ENCODE results near the gene PLD1.
"Not testable (repeated sequence)": the region's sequence is repeated elsewhere in the genome, so short reads cannot be mapped to it uniquely, and the experiment has no call there.

PLD1 gene

DNA sequence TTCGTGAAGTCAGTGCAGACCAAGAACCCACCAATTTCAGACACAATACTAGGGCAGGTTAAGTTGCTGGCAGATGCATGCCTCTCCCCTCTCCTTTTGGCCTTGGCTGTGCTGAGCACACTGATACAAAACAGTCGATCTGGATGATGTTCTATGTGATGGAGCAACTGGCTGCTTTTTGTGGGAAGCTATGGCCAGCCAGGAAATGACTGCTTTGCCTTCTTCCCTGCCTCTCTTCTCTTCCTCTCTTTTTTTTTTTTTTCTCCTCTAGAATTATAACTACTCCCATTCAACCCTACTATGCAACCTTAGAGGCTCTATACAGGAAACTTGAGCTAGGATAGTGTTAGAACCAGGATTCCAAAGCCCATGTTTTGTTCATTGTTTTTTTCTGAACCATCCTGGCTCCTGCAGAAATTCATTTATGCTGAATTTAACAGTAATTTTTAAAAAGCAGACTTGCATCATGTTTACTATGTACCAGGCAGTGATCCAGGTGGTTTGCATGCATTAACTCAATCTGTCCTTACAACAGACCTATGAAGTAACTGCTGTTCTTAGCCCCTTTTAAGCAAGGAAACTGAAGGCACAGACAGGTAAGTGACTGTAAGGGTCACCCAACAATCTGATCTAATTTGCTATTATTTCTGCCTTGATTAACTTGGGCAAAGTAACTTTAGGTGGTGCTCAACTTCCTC lies 62.9 kb downstream of the PLD1 start:
- 100% methylated on average over 1 of the region's 2 CpGs for WGBS (ENCODE audit: insufficient coverage)
- Histone ChIP-seq H3K36me3 (ENCODE audit: control insufficient read depth in 4 of 4, insufficient read depth in 4 of 4, low read length in 3 of 4) (no peaks in the 10 kb centered on the region), H3K4me1 (ENCODE audit: control extremely low read depth in 1 of 4, control insufficient read depth in 4 of 4, insufficient read depth in 4 of 4, low read length in 3 of 4) (peaks cover 0 to 2% (median 1%) of the 10 kb centered on the region in 4 experiments), H3K27me3 (replicated peaks in 2 of 5; ENCODE audit: control insufficient read depth in 4 of 5, insufficient read depth in 5 of 5, low read length in 4 of 5) (no peaks in the 10 kb centered on the region), H3K9me3 (ENCODE audit: control extremely low read depth in 1 of 5, control insufficient read depth in 4 of 5, insufficient read depth in 2 of 5, low read depth in 1 of 5, low read length in 4 of 5) (peaks cover 0 to 4% (median 0%) of the 10 kb centered on the region in 5 experiments), H3K27ac (ENCODE audit: insufficient read depth in 1 of 2, low read depth in 1 of 2, low read length in 2 of 2, poor library complexity in 1 of 2, severe bottlenecking in 2 of 2) (no peak overlapping the region), H3K4me3 (ENCODE audit: control insufficient read depth in 1 of 7, extremely low read depth in 1 of 7, insufficient read depth in 4 of 7, low read depth in 2 of 7, low read length in 6 of 7) (no peak overlapping the region)
- POLR2A ChIA-PET, result no interaction called here
- no peak for DNase-seq
- CTCF ChIA-PET, result no interaction called here

DNA sequence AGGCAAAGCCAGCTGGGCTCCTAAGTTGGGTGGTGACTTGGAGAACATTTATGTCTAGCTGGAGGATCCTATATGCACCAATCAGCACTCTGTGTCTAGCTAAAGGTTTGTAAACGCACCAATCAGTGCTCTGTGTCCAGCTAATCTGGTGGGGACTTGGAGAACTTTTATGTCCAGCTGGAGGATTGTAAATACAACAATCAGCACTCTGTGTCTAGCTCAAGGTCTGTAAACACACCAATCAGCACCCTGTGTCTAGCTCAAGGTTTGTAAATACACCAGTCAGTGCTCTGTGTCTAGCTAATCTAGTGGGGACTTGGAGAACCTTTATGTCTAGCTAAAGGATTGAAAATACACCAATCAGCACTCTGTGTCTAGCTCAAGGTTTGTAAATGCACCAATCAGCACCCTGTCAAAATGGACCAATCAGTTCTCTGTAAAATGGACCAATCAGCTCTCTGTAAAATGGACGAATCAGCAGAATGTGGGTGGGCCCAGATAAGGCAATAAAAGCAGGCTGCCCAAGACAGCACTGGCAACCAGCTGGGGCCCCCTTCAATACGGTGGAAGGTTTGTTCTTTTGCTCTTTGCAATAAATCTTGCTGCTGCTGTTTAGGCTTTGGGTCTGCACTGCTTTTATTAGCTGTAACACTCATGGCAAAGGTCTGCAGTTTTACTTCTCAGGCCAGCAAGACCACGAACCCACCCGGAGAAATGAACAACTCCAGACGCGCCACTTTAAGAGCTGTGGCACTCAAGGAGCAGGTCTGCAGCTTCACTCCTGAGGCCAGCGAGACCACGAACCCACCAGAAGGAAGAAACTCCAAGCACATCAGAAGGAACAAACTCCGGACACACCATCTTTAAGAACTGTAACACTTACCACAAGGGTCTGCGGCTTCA lies 63.7 kb downstream of the PLD1 start:
- H3K9me3 ChIP-seq (ENCODE audit: control extremely low read depth in 1 of 5, control insufficient read depth in 4 of 5, insufficient read depth in 2 of 5, low read depth in 1 of 5, low read length in 4 of 5); H3K4me1 ChIP-seq (ENCODE audit: control extremely low read depth in 1 of 4, control insufficient read depth in 4 of 4, insufficient read depth in 4 of 4, low read length in 3 of 4); H3K4me3 ChIP-seq (ENCODE audit: control insufficient read depth in 1 of 7, extremely low read depth in 1 of 7, insufficient read depth in 4 of 7, low read depth in 2 of 7, low read length in 6 of 7); H3K27me3 ChIP-seq (replicated peaks in 2 of 5; ENCODE audit: control insufficient read depth in 4 of 5, insufficient read depth in 5 of 5, low read length in 4 of 5); H3K27ac ChIP-seq (ENCODE audit: insufficient read depth in 1 of 2, low read depth in 1 of 2, low read length in 2 of 2, poor library complexity in 1 of 2, severe bottlenecking in 2 of 2); H3K36me3 ChIP-seq (ENCODE audit: control insufficient read depth in 4 of 4, insufficient read depth in 4 of 4, low read length in 3 of 4); POLR2A ChIA-PET; DNase-seq; CTCF ChIA-PET: not testable (repeated sequence)
- 95% methylated on average over 7 of the region's 11 CpGs for WGBS (ENCODE audit: insufficient coverage)

DNA sequence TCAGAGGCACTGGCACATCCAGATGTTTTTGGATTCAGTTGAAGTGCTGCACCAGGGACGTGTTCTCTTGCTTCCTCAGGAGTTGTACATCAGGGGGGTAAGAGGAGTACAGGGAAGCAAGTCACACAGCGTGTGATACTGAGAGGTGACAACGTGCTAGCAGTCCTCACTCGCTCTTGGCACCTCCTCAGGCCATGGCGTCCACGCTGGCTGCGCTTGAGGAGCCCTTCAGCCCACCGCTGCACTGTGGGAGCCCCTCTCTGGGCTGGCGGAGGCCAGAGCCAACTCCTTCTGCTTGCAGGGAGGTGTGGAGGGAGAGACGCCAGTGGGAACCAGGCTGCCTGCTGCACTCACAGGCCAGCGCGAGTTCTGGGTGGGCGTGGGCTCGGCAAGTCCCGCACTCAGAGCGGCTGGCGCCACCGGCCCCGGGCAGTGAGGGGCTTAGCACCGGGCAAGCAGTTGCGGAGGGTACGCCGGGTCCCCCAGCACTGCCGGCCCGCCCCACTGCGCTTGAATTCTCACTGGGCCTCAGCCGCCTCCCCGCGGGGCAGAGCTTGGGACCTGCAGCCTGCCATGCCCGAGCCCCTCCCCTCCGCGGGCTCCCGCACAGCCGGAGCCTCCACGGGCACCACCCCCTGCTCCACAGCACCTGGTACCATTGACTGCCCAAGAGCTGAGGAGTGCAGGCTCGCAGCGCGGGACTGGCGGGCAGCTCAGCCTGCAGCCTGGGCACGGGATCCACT lies 64.5 kb downstream of the PLD1 start:
- peaks cover 0 to 4% (median 0%) of the 10 kb centered on the region in 5 experiments for H3K9me3 ChIP-seq (ENCODE audit: control extremely low read depth in 1 of 5, control insufficient read depth in 4 of 5, insufficient read depth in 2 of 5, low read depth in 1 of 5, low read length in 4 of 5)
- H3K36me3 ChIP-seq (ENCODE audit: control insufficient read depth in 4 of 4, insufficient read depth in 4 of 4, low read length in 3 of 4), result no peaks in the 10 kb centered on the region
- WGBS (ENCODE audit: insufficient coverage), result 95% methylated on average over 26 of the region's 40 CpGs
- CTCF ChIA-PET, result no interaction called here
- H3K27me3 ChIP-seq (replicated peaks in 2 of 5; ENCODE audit: control insufficient read depth in 4 of 5, insufficient read depth in 5 of 5, low read length in 4 of 5), result no peaks in the 10 kb centered on the region
- peaks cover 0 to 2% (median 1%) of the 10 kb centered on the region in 4 experiments for H3K4me1 ChIP-seq (ENCODE audit: control extremely low read depth in 1 of 4, control insufficient read depth in 4 of 4, insufficient read depth in 4 of 4, low read length in 3 of 4)
- no peak overlapping the region for H3K27ac ChIP-seq (ENCODE audit: insufficient read depth in 1 of 2, low read depth in 1 of 2, low read length in 2 of 2, poor library complexity in 1 of 2, severe bottlenecking in 2 of 2)
- no peak for DNase-seq
- POLR2A ChIA-PET, result no interaction called here
- no peak overlapping the region for H3K4me3 ChIP-seq (ENCODE audit: control insufficient read depth in 1 of 7, extremely low read depth in 1 of 7, insufficient read depth in 4 of 7, low read depth in 2 of 7, low read length in 6 of 7)

DNA sequence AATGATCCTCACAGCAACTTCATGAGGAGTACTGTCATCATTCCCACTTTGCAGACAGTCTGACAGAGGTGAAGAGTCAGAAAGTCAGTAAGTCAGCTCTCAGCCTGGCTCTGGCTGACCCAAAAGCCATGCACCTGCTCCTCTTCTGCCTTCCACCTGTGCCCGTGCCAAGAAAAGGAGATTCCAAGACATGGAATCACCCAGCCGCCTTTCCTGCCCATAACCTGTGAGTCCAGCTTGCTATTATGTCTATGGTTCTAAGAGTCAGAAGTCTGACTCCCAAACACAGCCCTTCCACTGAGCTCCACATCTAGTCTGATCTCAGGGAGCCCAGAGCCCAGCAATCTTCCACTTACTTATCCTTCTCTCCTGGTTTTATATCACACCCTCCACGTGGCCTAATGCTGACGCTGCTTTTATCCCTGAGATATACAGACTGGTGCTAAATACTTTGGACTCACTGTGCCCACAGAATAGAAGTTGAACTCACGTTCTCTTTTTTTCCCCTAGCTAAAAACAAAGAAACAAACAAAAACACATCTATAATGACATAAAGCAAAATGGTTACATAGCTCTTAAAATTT lies 66.0 kb downstream of the PLD1 start:
- 100% methylated on average over 3 of the region's 5 CpGs for WGBS (ENCODE audit: insufficient coverage)
- Histone ChIP-seq H3K4me1 (ENCODE audit: control extremely low read depth in 1 of 4, control insufficient read depth in 4 of 4, insufficient read depth in 4 of 4, low read length in 3 of 4) (peaks cover 0 to 2% (median 1%) of the 10 kb centered on the region in 4 experiments), H3K4me3 (ENCODE audit: control insufficient read depth in 1 of 7, extremely low read depth in 1 of 7, insufficient read depth in 4 of 7, low read depth in 2 of 7, low read length in 6 of 7) (no peak overlapping the region), H3K27me3 (replicated peaks in 2 of 5; ENCODE audit: control insufficient read depth in 4 of 5, insufficient read depth in 5 of 5, low read length in 4 of 5) (no peaks in the 10 kb centered on the region), H3K36me3 (ENCODE audit: control insufficient read depth in 4 of 4, insufficient read depth in 4 of 4, low read length in 3 of 4) (no peaks in the 10 kb centered on the region), H3K9me3 (ENCODE audit: control extremely low read depth in 1 of 5, control insufficient read depth in 4 of 5, insufficient read depth in 2 of 5, low read depth in 1 of 5, low read length in 4 of 5) (peaks cover 0 to 4% (median 0%) of the 10 kb centered on the region in 5 experiments), H3K27ac (ENCODE audit: insufficient read depth in 1 of 2, low read depth in 1 of 2, low read length in 2 of 2, poor library complexity in 1 of 2, severe bottlenecking in 2 of 2) (no peak overlapping the region)
- ChIA-PET CTCF (interaction anchor here (1.2 to 1.5 kb wide), 3 partner anchors 20 to 100 kb away, joined by 3 to 5 read pairs (median 4); no protein-coding TSS in a partner anchor), POLR2A (no interaction called here)
- DNase-seq, result no peak

DNA sequence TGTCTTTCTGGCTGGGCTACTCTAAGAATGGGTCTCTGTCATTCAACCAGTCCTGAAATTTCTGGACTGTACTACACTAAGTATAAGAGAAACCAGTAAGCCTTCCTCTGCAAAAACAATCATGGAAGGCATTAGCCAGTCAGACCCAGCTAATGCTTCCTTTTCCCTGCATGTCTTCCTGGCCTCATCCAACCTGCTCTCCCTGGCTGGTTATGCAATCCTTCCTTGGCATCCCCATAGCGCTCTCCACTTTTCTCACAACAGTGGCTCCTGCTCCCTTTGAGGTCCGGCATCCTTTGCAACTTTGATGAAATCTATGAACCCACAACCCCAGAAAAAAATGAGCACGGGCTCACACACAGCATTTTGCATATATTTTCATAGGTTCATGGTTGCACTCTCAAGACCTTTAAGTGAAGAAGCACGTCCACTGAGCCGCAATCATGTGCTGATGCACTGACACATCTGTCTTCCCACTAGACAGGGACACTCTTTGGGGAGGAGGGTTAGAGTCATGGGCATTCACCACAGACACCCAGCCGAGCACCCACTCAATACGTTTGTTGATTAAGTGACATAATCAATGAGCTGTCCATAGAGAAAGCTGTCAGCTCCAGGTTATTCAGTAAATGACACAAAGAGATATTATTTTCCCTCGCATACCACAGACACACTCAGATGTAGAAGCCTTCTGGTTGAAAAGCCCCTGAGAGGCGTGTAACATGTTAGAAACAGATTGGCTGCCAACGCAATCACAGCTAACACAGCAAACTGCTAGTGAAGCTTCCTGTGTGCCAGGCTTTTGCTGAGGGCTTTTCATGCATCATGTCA lies 66.7 kb downstream of the PLD1 start:
- no peaks in the 10 kb centered on the region for H3K36me3 ChIP-seq (ENCODE audit: control insufficient read depth in 4 of 4, insufficient read depth in 4 of 4, low read length in 3 of 4)
- CTCF ChIA-PET, result interaction anchor here (1.3 to 1.5 kb wide), 2 partner anchors 21 to 100 kb away, joined by 3 to 5 read pairs; no protein-coding TSS in a partner anchor
- no peak for DNase-seq
- H3K27ac ChIP-seq (ENCODE audit: insufficient read depth in 1 of 2, low read depth in 1 of 2, low read length in 2 of 2, poor library complexity in 1 of 2, severe bottlenecking in 2 of 2), result no peak overlapping the region
- H3K27me3 ChIP-seq (replicated peaks in 2 of 5; ENCODE audit: control insufficient read depth in 4 of 5, insufficient read depth in 5 of 5, low read length in 4 of 5), result no peaks in the 10 kb centered on the region
- no peak overlapping the region for H3K4me3 ChIP-seq (ENCODE audit: control insufficient read depth in 1 of 7, extremely low read depth in 1 of 7, insufficient read depth in 4 of 7, low read depth in 2 of 7, low read length in 6 of 7)
- WGBS (ENCODE audit: insufficient coverage), result 99% methylated on average over 10 of the region's 10 CpGs
- peaks cover 0 to 4% (median 0%) of the 10 kb centered on the region in 5 experiments for H3K9me3 ChIP-seq (ENCODE audit: control extremely low read depth in 1 of 5, control insufficient read depth in 4 of 5, insufficient read depth in 2 of 5, low read depth in 1 of 5, low read length in 4 of 5)
- peaks cover 0 to 2% (median 1%) of the 10 kb centered on the region in 4 experiments for H3K4me1 ChIP-seq (ENCODE audit: control extremely low read depth in 1 of 4, control insufficient read depth in 4 of 4, insufficient read depth in 4 of 4, low read length in 3 of 4)
- POLR2A ChIA-PET, result no interaction called here

DNA sequence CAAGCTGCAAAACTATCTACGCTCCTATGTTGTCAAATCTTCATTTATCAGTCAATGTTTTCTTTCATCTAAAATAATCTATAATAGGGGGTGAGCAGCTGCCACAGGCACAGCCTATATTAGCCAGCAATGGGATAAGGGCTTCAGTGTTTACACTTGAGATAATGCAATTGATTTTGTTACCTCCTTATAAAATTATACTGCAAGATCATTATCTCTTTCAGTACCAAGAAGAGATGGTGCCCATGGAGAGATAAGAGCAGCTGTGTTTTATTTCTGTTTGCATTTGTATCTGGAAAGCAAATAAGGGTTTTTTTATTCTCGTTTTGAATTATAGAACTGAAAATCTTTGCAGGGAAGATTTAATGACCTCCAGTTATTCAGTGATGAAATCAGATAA lies 68.9 kb downstream of the PLD1 start:
- H3K9me3 ChIP-seq (ENCODE audit: control extremely low read depth in 1 of 5, control insufficient read depth in 4 of 5, insufficient read depth in 2 of 5, low read depth in 1 of 5, low read length in 4 of 5), result peaks cover 0 to 4% (median 0%) of the 10 kb centered on the region in 5 experiments
- H3K4me1 ChIP-seq (ENCODE audit: control extremely low read depth in 1 of 4, control insufficient read depth in 4 of 4, insufficient read depth in 4 of 4, low read length in 3 of 4), result peaks cover 0 to 2% (median 0%) of the 10 kb centered on the region in 4 experiments
- POLR2A ChIA-PET, result no interaction called here
- no peaks in the 10 kb centered on the region for H3K27me3 ChIP-seq (replicated peaks in 2 of 5; ENCODE audit: control insufficient read depth in 4 of 5, insufficient read depth in 5 of 5, low read length in 4 of 5)
- DNase-seq, result no peak
- H3K36me3 ChIP-seq (ENCODE audit: control insufficient read depth in 4 of 4, insufficient read depth in 4 of 4, low read length in 3 of 4), result no peaks in the 10 kb centered on the region
- no peak overlapping the region for H3K4me3 ChIP-seq (ENCODE audit: control insufficient read depth in 1 of 7, extremely low read depth in 1 of 7, insufficient read depth in 4 of 7, low read depth in 2 of 7, low read length in 6 of 7)
- no peak overlapping the region for H3K27ac ChIP-seq (ENCODE audit: insufficient read depth in 1 of 2, low read depth in 1 of 2, low read length in 2 of 2, poor library complexity in 1 of 2, severe bottlenecking in 2 of 2)
- CTCF ChIA-PET, result interaction anchor here (1.5 kb wide), 1 partner anchor 32 kb away, joined by 3 read pairs; no protein-coding TSS in a partner anchor
- WGBS (ENCODE audit: insufficient coverage), result no CpG with 5 or more reads among the region's 2 CpGs

All from common myeloid progenitor, CD34-positive (primary cell).